HEK293 (cell line): ENCODE measurements around the gene TBC1D9B.
A peak's percentile ranks its signal among the peaks of the same experiment; 100 is the strongest.

Experiments used
- GLIS1 ChIP-seq: fragments of 450-650 bp; formaldehyde crosslinking; IDR thresholded peaks from 2 replicates; pipeline ENCODE4 v1.5.1; 2016; ENCODE audit warnings: missing biosample characterization, missing genetic modification characterization
- HOXC10 ChIP-seq: sonication (generic); formaldehyde crosslinking; IDR thresholded peaks from 2 replicates; pipeline ENCODE4 v1.8.1; 2023; ENCODE audit warnings: mild to moderate bottlenecking, missing genetic modification reagents
- KLF8 ChIP-seq: fragments of 450-650 bp; formaldehyde crosslinking; IDR thresholded peaks from 2 replicates; pipeline ENCODE4 v1.5.1; 2016; ENCODE audit warnings: missing biosample characterization, missing genetic modification characterization
- KLF9 ChIP-seq: fragments of 450-650 bp; formaldehyde crosslinking; IDR thresholded peaks from 2 replicates; pipeline ENCODE4 v1.5.1; 2016; ENCODE audit warnings: missing biosample characterization, missing genetic modification characterization, low read depth
- MZF1 ChIP-seq: fragments of 450-650 bp; formaldehyde crosslinking; IDR thresholded peaks from 2 replicates; pipeline ENCODE4 v1.5.1; 2017; ENCODE audit warnings: missing biosample characterization, missing genetic modification characterization, borderline replicate concordance
- OSR2 ChIP-seq: fragments of 450-650 bp; formaldehyde crosslinking; IDR thresholded peaks from 2 replicates; pipeline ENCODE4 v1.5.1; 2016; ENCODE audit warnings: missing biosample characterization, missing genetic modification characterization
- OVOL3 ChIP-seq: fragments of 450-650 bp; formaldehyde crosslinking; IDR thresholded peaks from 2 replicates; pipeline ENCODE4 v1.5.1; 2016; ENCODE audit warnings: missing biosample characterization, missing genetic modification characterization
- PRDM1 ChIP-seq: fragments of 450-650 bp; formaldehyde crosslinking; IDR thresholded peaks from 2 replicates; pipeline ENCODE4; 2016; ENCODE audit warnings: missing biosample characterization, missing genetic modification characterization
- PRDM10 ChIP-seq: fragments of 450-650 bp; formaldehyde crosslinking; IDR thresholded peaks from 2 replicates; pipeline ENCODE4 v1.5.1; 2016; ENCODE audit warnings: missing biosample characterization, missing genetic modification characterization
- SCRT1 ChIP-seq: fragments of 450-650 bp; formaldehyde crosslinking; IDR thresholded peaks from 2 replicates; pipeline ENCODE4 v1.5.1; 2016; ENCODE audit warnings: missing biosample characterization, missing genetic modification characterization, borderline replicate concordance
- SCRT2 ChIP-seq: fragments of 450-650 bp; formaldehyde crosslinking; IDR thresholded peaks from 2 replicates; pipeline ENCODE4 v1.5.1; 2016; ENCODE audit warnings: missing biosample characterization, missing genetic modification characterization
- YY2 ChIP-seq: fragments of 450-650 bp; formaldehyde crosslinking; IDR thresholded peaks from 2 replicates; pipeline ENCODE4 v1.5.1; 2016; ENCODE audit warnings: missing biosample characterization, missing genetic modification characterization
- ZBTB48 ChIP-seq: fragments of 450-650 bp; formaldehyde crosslinking; IDR thresholded peaks from 2 replicates; pipeline ENCODE4 v1.5.1; 2016; ENCODE audit warnings: missing biosample characterization, missing genetic modification characterization
- ZNF10 ChIP-seq: fragments of 450-650 bp; formaldehyde crosslinking; IDR thresholded peaks from 2 replicates; pipeline ENCODE4 v1.5.1; 2017; ENCODE audit warnings: missing biosample characterization, missing genetic modification characterization
- ZNF114 ChIP-seq: fragments of 450-650 bp; formaldehyde crosslinking; IDR thresholded peaks from 2 replicates; pipeline ENCODE4 v1.5.0; 2017; ENCODE audit warnings: missing biosample characterization, missing genetic modification characterization
- ZNF174 ChIP-seq: fragments of 450-650 bp; formaldehyde crosslinking; IDR thresholded peaks from 2 replicates; pipeline ENCODE4 v1.5.0; 2017; ENCODE audit warnings: missing biosample characterization, mild to moderate bottlenecking, missing genetic modification characterization
- ZNF239 ChIP-seq: fragments of 450-650 bp; formaldehyde crosslinking; IDR thresholded peaks from 2 replicates; pipeline ENCODE4 v1.5.1; 2016; ENCODE audit warnings: missing biosample characterization, missing genetic modification characterization
- ZNF292 ChIP-seq: fragments of 450-650 bp; formaldehyde crosslinking; IDR thresholded peaks from 2 replicates; pipeline ENCODE4 v1.5.1; 2016; ENCODE audit warnings: low read depth, missing biosample characterization, missing genetic modification characterization, borderline replicate concordance
- ZNF324 ChIP-seq: fragments of 450-650 bp; formaldehyde crosslinking; IDR thresholded peaks from 2 replicates; pipeline ENCODE4 v1.5.1; 2016; ENCODE audit warnings: missing biosample characterization, missing genetic modification characterization
- ZNF37A ChIP-seq: fragments of 450-650 bp; IDR thresholded peaks from 2 replicates; pipeline ENCODE4 v1.5.1; 2018; ENCODE audit warnings: missing biosample characterization, missing genetic modification characterization
- ZNF404 ChIP-seq: fragments of 450-650 bp; formaldehyde crosslinking; IDR thresholded peaks from 2 replicates; pipeline ENCODE4 v1.5.1; 2017; ENCODE audit warnings: missing biosample characterization, missing genetic modification characterization
- ZNF433 ChIP-seq: fragments of 450-650 bp; formaldehyde crosslinking; IDR thresholded peaks from 2 replicates; pipeline ENCODE4 v1.5.1; 2016; ENCODE audit warnings: missing biosample characterization, missing genetic modification characterization, low read depth
- ZNF449 ChIP-seq: fragments of 450-650 bp; formaldehyde crosslinking; IDR thresholded peaks from 2 replicates; pipeline ENCODE4 v1.5.1; 2017; ENCODE audit warnings: missing biosample characterization, mild to moderate bottlenecking, missing genetic modification characterization, moderate library complexity
- ZNF510 ChIP-seq: fragments of 450-650 bp; formaldehyde crosslinking; IDR thresholded peaks from 2 replicates; pipeline ENCODE4 v1.5.1; 2018; ENCODE audit warnings: mild to moderate bottlenecking, missing genetic modification characterization, missing biosample characterization; ENCODE audit not compliant: insufficient replicate concordance
- ZNF555 ChIP-seq: fragments of 450-650 bp; formaldehyde crosslinking; conservative IDR thresholded peaks from 2 replicates; pipeline ENCODE4 v1.5.1; 2017; ENCODE audit warnings: missing biosample characterization, mild to moderate bottlenecking, missing genetic modification characterization, inconsistent platforms
- ZNF558 ChIP-seq: fragments of 450-650 bp; formaldehyde crosslinking; IDR thresholded peaks from 2 replicates; pipeline ENCODE4 v1.5.1; 2016; ENCODE audit warnings: missing biosample characterization, missing genetic modification characterization
- ZNF626 ChIP-seq: fragments of 450-650 bp; sonication (Bioruptor Pico); formaldehyde crosslinking; IDR thresholded peaks from 2 replicates; pipeline ENCODE4 v1.5.1; 2018; ENCODE audit warnings: missing biosample characterization, missing genetic modification characterization, inconsistent platforms
- ZNF629 ChIP-seq: fragments of 450-650 bp; formaldehyde crosslinking; IDR thresholded peaks from 2 replicates; pipeline ENCODE4 v1.5.1; 2017; ENCODE audit warnings: missing biosample characterization, missing genetic modification characterization
- ZNF658 ChIP-seq: fragments of 450-650 bp; formaldehyde crosslinking; IDR thresholded peaks from 2 replicates; pipeline ENCODE4; 2016; ENCODE audit warnings: missing biosample characterization, missing genetic modification characterization
- ZNF660 ChIP-seq: fragments of 450-650 bp; IDR thresholded peaks from 2 replicates; pipeline ENCODE4 v1.5.1; 2018; ENCODE audit warnings: missing biosample characterization, mild to moderate bottlenecking, missing genetic modification characterization
- ZNF677 ChIP-seq: fragments of 450-650 bp; IDR thresholded peaks from 2 replicates; pipeline ENCODE4 v1.5.0; 2018; ENCODE audit warnings: missing biosample characterization, mild to moderate bottlenecking, missing genetic modification characterization, moderate library complexity
- ZNF707 ChIP-seq: fragments of 450-650 bp; formaldehyde crosslinking; IDR thresholded peaks from 2 replicates; pipeline ENCODE4 v1.5.1; 2016; ENCODE audit warnings: missing biosample characterization, missing genetic modification characterization
- ZNF843 ChIP-seq: fragments of 450-650 bp; formaldehyde crosslinking; IDR thresholded peaks from 2 replicates; pipeline ENCODE4 v1.5.1; 2016; ENCODE audit warnings: missing biosample characterization, missing genetic modification characterization
- TF ChIP-seq, protein P1 (sequence below): fragments of 450-650 bp; formaldehyde crosslinking; IDR thresholded peaks from 2 replicates; pipeline ENCODE4 v1.5.1; 2017; ENCODE audit warnings: missing biosample characterization, missing genetic modification characterization
- TF ChIP-seq, protein P2 (sequence below): fragments of 450-650 bp; IDR thresholded peaks from 2 replicates; pipeline ENCODE4 v1.5.1; 2018; ENCODE audit warnings: missing biosample characterization, missing genetic modification characterization

The TBC1D9B gene

GRCh38 chr5:179907556-179908324, at the start of gene TBC1D9B (continued):
- TF ChIP-seq MZF1 (tag by site-specific recombination) (no peak), YY2 (no peak), OSR2 (tag by site-specific recombination) (no peak), ZNF114 (tag by site-specific recombination) (no peak), ZNF292 (tag by site-specific recombination) (no peak), ZNF558 (tag by site-specific recombination) (no peak), ZNF629 (tag by site-specific recombination) (no peak), ZNF37A (no peak), ZNF433 (tag by site-specific recombination) (no peak), OVOL3 (tag by site-specific recombination) (no peak), GLIS1 (tag by site-specific recombination) (peak; percentile 81), ZNF707 (tag by site-specific recombination) (no peak), ZNF324 (tag by site-specific recombination) (no peak), ZNF843 (tag by site-specific recombination) (no peak), ZNF660 (no peak), PRDM1 (no peak), ZNF626 (tag by site-specific recombination) (no peak), PRDM10 (tag by site-specific recombination) (peak; percentile 77), HOXC10 (CRISPR knock-in tag) (no peak), SCRT1 (tag by site-specific recombination) (no peak), ZNF510 (tag by site-specific recombination) (no peak), ZNF449 (tag by site-specific recombination) (no peak), KLF9 (tag by site-specific recombination) (0 out of 2 replicates have a peak, but pooled peaks have one; percentile 19), ZNF239 (no peak), ZNF174 (no peak), SCRT2 (tag by site-specific recombination) (no peak), ZNF555 (no peak), ZNF658 (no peak), ZNF404 (no peak), ZNF677 (no peak), ZNF10 (no peak), KLF8 (tag by site-specific recombination) (no peak), ZBTB48 (tag by site-specific recombination) (no peak)
- TF ChIP-seq, protein P1, sequence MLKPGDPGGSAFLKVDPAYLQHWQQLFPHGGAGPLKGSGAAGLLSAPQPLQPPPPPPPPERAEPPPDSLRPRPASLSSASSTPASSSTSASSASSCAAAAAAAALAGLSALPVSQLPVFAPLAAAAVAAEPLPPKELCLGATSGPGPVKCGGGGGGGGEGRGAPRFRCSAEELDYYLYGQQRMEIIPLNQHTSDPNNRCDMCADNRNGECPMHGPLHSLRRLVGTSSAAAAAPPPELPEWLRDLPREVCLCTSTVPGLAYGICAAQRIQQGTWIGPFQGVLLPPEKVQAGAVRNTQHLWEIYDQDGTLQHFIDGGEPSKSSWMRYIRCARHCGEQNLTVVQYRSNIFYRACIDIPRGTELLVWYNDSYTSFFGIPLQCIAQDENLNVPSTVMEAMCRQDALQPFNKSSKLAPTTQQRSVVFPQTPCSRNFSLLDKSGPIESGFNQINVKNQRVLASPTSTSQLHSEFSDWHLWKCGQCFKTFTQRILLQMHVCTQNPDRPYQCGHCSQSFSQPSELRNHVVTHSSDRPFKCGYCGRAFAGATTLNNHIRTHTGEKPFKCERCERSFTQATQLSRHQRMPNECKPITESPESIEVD (tag by site-specific recombination), result no peak
- TF ChIP-seq, protein P2, sequence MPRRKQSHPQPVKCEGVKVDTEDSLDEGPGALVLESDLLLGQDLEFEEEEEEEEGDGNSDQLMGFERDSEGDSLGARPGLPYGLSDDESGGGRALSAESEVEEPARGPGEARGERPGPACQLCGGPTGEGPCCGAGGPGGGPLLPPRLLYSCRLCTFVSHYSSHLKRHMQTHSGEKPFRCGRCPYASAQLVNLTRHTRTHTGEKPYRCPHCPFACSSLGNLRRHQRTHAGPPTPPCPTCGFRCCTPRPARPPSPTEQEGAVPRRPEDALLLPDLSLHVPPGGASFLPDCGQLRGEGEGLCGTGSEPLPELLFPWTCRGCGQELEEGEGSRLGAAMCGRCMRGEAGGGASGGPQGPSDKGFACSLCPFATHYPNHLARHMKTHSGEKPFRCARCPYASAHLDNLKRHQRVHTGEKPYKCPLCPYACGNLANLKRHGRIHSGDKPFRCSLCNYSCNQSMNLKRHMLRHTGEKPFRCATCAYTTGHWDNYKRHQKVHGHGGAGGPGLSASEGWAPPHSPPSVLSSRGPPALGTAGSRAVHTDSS (tag by site-specific recombination), result no peak
